Gastrocnemius medialis (tissue), 4 donors: ENCODE measurements around the gene RASAL2. TPM values are rescaled to one million over a fixed set of nuclear protein-coding genes. Genes with fewer than 3 reads are reported as not detected.
"Not testable (repeated sequence)": the region's sequence is repeated elsewhere in the genome, so short reads cannot be mapped to it uniquely, and the experiment has no call there.

Experiments used
- ATAC-seq, 2 donors: fragments of 150-250 bp; one replicate each; pipeline ENCODE4 v1.9.1; 2016
- DNase-seq, 2 donors: peaks; one replicate each; pipeline ENCODE4 v3.0.0-alpha.2; 2019
- H3K27ac ChIP-seq, 4 donors: fragments of 200-600 bp; sonication (generic); 1 replicate in 1 of 4; 2 replicates in 3 of 4; pipeline ENCODE4 v1.5.1; 2016 to 2018; ENCODE audit warnings: mild to moderate bottlenecking in 2 of 4, moderate library complexity in 1 of 4
- H3K27me3 ChIP-seq, 3 donors: fragments of 200-600 bp; sonication (generic) in 2 of 3; 1 replicate in 1 of 3; 2 replicates in 2 of 3; pipeline versions ENCODE4 v1.5.1 to v1.6.0; 2016 to 2019; ENCODE audit warnings: mild to moderate bottlenecking in 1 of 3, moderate library complexity in 1 of 3
- H3K36me3 ChIP-seq, 2 donors: fragments of 200-600 bp; sonication (generic) in 1 of 2; one replicate each; pipeline ENCODE4 v1.5.1; 2017 to 2018
- H3K4me1 ChIP-seq, 2 donors: fragments of 200-600 bp; sonication (generic) in 1 of 2; one replicate each; pipeline ENCODE4 v1.5.1; 2016 to 2017; ENCODE audit warnings: mild to moderate bottlenecking in 2 of 2
- H3K4me3 ChIP-seq, 4 donors: fragments of 200-600 bp; sonication (generic) in 3 of 4; 1 replicate in 1 of 4; 2 replicates in 3 of 4; pipeline ENCODE4 v1.5.1; 2016 to 2019; ENCODE audit warnings: mild to moderate bottlenecking in 2 of 4
- H3K9me3 ChIP-seq, 3 donors: fragments of 200-600 bp; sonication (generic) in 2 of 3; 1 replicate in 1 of 3; 2 replicates in 2 of 3; pipeline ENCODE4 v1.5.1; 2016 to 2019
- POLR2A ChIP-seq, 2 donors: fragments of 450-650 bp; IDR thresholded peaks; one replicate each; pipeline ENCODE4 v1.6.1; 2017; ENCODE audit warnings: antibody characterized with exemption in 2 of 2, mild to moderate bottlenecking in 2 of 2, moderate library complexity in 2 of 2
- in situ Hi-C, 4 donors: fragments of 200-750 bp; cut with MboI; loops; one replicate each; pipeline versions ENCODE4 v1.15.0 to v1.8.0; 2017; ENCODE audit warnings: low sequenced_read_pairs in 4 of 4
- intact Hi-C: fragments of 100-400 bp; cut with DNase I; formaldehyde crosslinking; loops from one replicate; pipeline ENCODE4 v1.15.1; 2023; ENCODE audit warnings: low total_unique reads
- total RNA-seq, 4 donors: library from RNA; depleted of rRNA; stranded (reverse); fragments of >200 nt; gene quantifications; one replicate each; pipeline versions ENCODE4 v1.1.0 to v1.2.3, GENCODE V29; 2016
- TF ChIP-seq, protein P1 (sequence below), 5 experiments: fragments of 450-650 bp in 3 of 5; fragments of 200-600 bp in 2 of 5; sonication (generic) in 2 of 5; IDR thresholded peaks in 4 of 5; conservative IDR thresholded peaks in 1 of 5; 1 replicate in 4 of 5; 2 replicates in 1 of 5; pipeline ENCODE4 v1.5.1; 2016 to 2019; ENCODE audit warnings: antibody characterized with exemption in 5 of 5, mild to moderate bottlenecking in 3 of 5, moderate library complexity in 3 of 5

Gene RASAL2
- total RNA-seq, 4 donors from 2014 or later: 7.6 to 13.4 (median 8.8) TPM

DNA sequence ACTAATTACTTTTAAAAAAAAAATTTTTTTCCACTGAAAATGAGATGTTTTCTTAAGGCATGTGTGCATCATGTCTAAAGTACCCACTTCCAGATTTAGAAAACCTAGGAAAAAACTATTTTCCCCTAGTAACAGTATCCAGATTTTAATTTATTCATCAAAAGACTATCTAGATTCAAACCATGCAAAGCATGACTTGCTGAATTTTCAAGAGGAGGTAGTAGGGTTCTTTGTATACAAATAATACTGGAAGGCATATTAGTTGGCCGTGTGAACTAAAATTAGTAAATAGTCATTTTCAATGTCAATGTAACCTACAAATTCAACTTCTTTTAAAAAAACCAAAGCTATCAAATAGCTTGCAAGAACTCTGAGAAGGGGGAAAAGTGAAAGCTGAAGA lies 213.4 kb downstream of the RASAL2 start:
- TF ChIP-seq, protein P1, sequence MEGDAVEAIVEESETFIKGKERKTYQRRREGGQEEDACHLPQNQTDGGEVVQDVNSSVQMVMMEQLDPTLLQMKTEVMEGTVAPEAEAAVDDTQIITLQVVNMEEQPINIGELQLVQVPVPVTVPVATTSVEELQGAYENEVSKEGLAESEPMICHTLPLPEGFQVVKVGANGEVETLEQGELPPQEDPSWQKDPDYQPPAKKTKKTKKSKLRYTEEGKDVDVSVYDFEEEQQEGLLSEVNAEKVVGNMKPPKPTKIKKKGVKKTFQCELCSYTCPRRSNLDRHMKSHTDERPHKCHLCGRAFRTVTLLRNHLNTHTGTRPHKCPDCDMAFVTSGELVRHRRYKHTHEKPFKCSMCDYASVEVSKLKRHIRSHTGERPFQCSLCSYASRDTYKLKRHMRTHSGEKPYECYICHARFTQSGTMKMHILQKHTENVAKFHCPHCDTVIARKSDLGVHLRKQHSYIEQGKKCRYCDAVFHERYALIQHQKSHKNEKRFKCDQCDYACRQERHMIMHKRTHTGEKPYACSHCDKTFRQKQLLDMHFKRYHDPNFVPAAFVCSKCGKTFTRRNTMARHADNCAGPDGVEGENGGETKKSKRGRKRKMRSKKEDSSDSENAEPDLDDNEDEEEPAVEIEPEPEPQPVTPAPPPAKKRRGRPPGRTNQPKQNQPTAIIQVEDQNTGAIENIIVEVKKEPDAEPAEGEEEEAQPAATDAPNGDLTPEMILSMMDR (IDR thresholded peaks at IDR 0.05 in 4 of 5, conservative IDR thresholded peaks at IDR 0.05 in 1 of 5): no peak
- no peak for TF ChIP-seq POLR2A (IDR thresholded peaks at IDR 0.05)
- Histone ChIP-seq H3K4me3 (no peak overlapping the region), H3K9me3 (no peaks in the 10 kb centered on the region), H3K4me1 (peaks cover 12 to 22% of the 10 kb centered on the region in 2 donors), H3K27ac (no peak overlapping the region), H3K27me3 (no peaks in the 10 kb centered on the region), H3K36me3 (no peaks in the 10 kb centered on the region)
- DNase-seq (no peak), ATAC-seq (no peak)
- in situ Hi-C loops (loop anchor here in 2 of 4 donors (25.0 kb wide), 1 partner anchor 205 kb away; the partner anchor contains the start of gene TEX35 (in 2 of the 2)), intact Hi-C loops (no loop called here)

DNA sequence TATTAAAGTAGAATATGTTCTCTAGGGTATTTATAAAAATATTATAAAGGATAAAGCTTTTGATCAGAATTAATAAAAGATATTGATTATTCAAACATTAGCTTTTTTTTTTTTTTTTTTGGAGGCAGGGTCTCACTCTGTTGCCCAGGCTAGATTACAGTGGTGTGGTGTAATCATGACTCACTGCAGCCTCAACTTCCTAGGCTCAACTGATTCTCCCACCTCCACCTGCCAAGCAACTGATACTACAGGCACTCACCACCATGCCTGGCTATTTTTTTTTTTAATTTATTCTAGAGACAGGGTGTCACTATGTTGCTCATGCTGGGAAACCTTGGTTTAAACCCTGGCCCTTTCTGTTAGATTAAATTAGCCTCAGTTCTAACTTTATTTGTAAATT lies 214.5 kb downstream of the RASAL2 start:
- H3K36me3 ChIP-seq: no peaks in the 10 kb centered on the region
- TF ChIP-seq, protein P1 (IDR thresholded peaks at IDR 0.05 in 4 of 5, conservative IDR thresholded peaks at IDR 0.05 in 1 of 5): no peak
- no peak for TF ChIP-seq POLR2A (IDR thresholded peaks at IDR 0.05)
- in situ Hi-C loops: loop anchor here in 2 of 4 donors (25.0 kb wide), 1 partner anchor 204 kb away; the partner anchor contains the start of gene TEX35 (in 2 of the 2)
- H3K4me3 ChIP-seq: no peak overlapping the region
- no peak for DNase-seq
- intact Hi-C loops: no loop called here
- H3K4me1 ChIP-seq: peaks cover 12 to 22% of the 10 kb centered on the region in 2 donors
- H3K27me3 ChIP-seq: no peaks in the 10 kb centered on the region
- H3K27ac ChIP-seq: no peak overlapping the region
- ATAC-seq: no peak
- H3K9me3 ChIP-seq: no peaks in the 10 kb centered on the region

- intact Hi-C loops (loop anchor here (2.0 kb wide), 2 partner anchors 34 to 190 kb away; no protein-coding TSS in a partner anchor), in situ Hi-C loops (loop anchor here in 3 of 4 donors (10.0 to 25.0 kb wide), 2 partner anchors 194 to 202 kb away; partner anchors contain the start of gene TEX35 (in 2 of the 3))
- Histone ChIP-seq H3K36me3 (no peaks in the 10 kb centered on the region), H3K27ac (no peak overlapping the region), H3K27me3 (no peaks in the 10 kb centered on the region), H3K4me3 (no peak overlapping the region), H3K9me3 (no peaks in the 10 kb centered on the region), H3K4me1 (peaks cover 12 to 14% of the 10 kb centered on the region in 2 donors)
- no peak for TF ChIP-seq POLR2A (IDR thresholded peaks at IDR 0.05)
- TF ChIP-seq, protein P1 (IDR thresholded peaks at IDR 0.05 in 4 of 5, conservative IDR thresholded peaks at IDR 0.05 in 1 of 5): peak; percentile 78 to 84 (median 82)
- ATAC-seq: peak; percentile 96
- DNase-seq: peak in 1 of 2 donors; percentile 23
Measured at GRCh38 chr1:178310685-178311105, 216.8 kb downstream of the RASAL2 start.

- Histone ChIP-seq H3K36me3 (no peaks in the 10 kb centered on the region), H3K9me3 (no peaks in the 10 kb centered on the region), H3K27me3 (no peaks in the 10 kb centered on the region), H3K27ac (no peak overlapping the region), H3K4me3 (no peak overlapping the region), H3K4me1 (peaks cover 12 to 14% of the 10 kb centered on the region in 2 donors)
- no peak for TF ChIP-seq POLR2A (IDR thresholded peaks at IDR 0.05)
- TF ChIP-seq, protein P1 (IDR thresholded peaks at IDR 0.05 in 4 of 5, conservative IDR thresholded peaks at IDR 0.05 in 1 of 5): no peak
- ATAC-seq: peak in 1 of 2 donors; percentile 24
- no peak for DNase-seq
- in situ Hi-C loops: loop anchor here in 3 of 4 donors (10.0 to 25.0 kb wide), 2 partner anchors 194 to 201 kb away; partner anchors contain the start of gene TEX35 (in 2 of the 3)
- intact Hi-C loops: loop anchor here (2.0 kb wide), 2 partner anchors 34 to 190 kb away; no protein-coding TSS in a partner anchor
Measured at GRCh38 chr1:178311164-178311563, 217.3 kb downstream of the RASAL2 start.

- peaks cover 4 to 10% of the 10 kb centered on the region in 2 donors for H3K4me1 ChIP-seq
- H3K36me3 ChIP-seq, H3K27ac ChIP-seq, H3K27me3 ChIP-seq, intact Hi-C loops, H3K9me3 ChIP-seq, ATAC-seq, H3K4me3 ChIP-seq, DNase-seq: not testable (repeated sequence)
- in situ Hi-C loops: loop anchor here in 2 of 4 donors (25.0 kb wide), 1 partner anchor 192 kb away; the partner anchor contains the start of gene TEX35 (in 2 of the 2)
Measured at GRCh38 chr1:178320280-178320982, 226.5 kb downstream of the RASAL2 start.
